Left ventricle myocardium inferior (tissue), 1 donor: ENCODE measurements around the gene SERPINA3. TPM values are rescaled to one million over a fixed set of nuclear protein-coding genes. Genes with fewer than 3 reads are reported as not detected.

Experiments used
- DNase-seq: peaks from one replicate; pipeline ENCODE4 v3.0.0-alpha.2; 2020
- H3K27ac ChIP-seq: fragments of 200-600 bp; replicated peaks from 2 replicates; pipeline ENCODE4 v1.8.0; 2021
- H3K27me3 ChIP-seq: fragments of 200-600 bp; 2 replicates; pipeline ENCODE4 v1.8.0; 2021; ENCODE audit warnings: low read depth
- H3K36me3 ChIP-seq: fragments of 200-600 bp; 2 replicates; pipeline ENCODE4 v1.8.0; 2021
- H3K4me1 ChIP-seq: fragments of 200-600 bp; 2 replicates; pipeline ENCODE4 v1.8.0; 2021
- H3K4me3 ChIP-seq: fragments of 200-600 bp; 2 replicates; pipeline ENCODE4 v1.8.0; 2021; ENCODE audit warnings: mild to moderate bottlenecking, moderate library complexity
- H3K9me3 ChIP-seq: fragments of 200-600 bp; replicated peaks from 2 replicates; pipeline ENCODE4 v1.8.0; 2021
- CTCF ChIP-seq: fragments of 200-600 bp; IDR thresholded peaks from 2 replicates; pipeline ENCODE4 v1.8.0; 2021; ENCODE audit warnings: antibody characterized with exemption, mild to moderate bottlenecking, borderline replicate concordance
- intact Hi-C: fragments of 100-400 bp; cut with micrococcal nuclease; formaldehyde crosslinking; loops from one replicate; pipeline ENCODE4 v1.11.0; 2022
- total RNA-seq: library from RNA; stranded (reverse); fragmentation: NEBNext Ultra II Directional; extraction: Animal tissue kit (Norgen Biotek cat#: 25700); gene quantifications from one replicate; pipeline ENCODE4 v1.2.1, GENCODE V29; 2021
- donor health status: DM: no; HTN: yes; CAD: no; lungs with severe emphysema.

The SERPINA3 gene
- total RNA-seq, 1 donor from 2014 or later, result 45.5 TPM

DNA sequence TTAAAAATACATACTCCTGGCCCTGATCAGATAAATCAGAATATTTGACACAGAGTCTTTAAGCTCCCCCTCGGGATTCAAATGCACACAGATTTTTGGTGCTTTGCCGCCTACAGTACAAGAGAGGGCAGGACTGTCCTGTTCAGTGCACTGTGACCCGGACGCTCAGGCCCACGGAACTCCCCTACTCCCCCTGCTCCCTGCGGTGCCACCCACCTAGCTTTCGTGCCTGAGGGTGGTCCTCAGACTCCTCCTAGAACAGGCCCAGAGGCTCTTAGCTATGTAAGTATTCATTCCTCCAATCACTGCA, 13.7 kb upstream of the SERPINA3 start:
- intact Hi-C loops, result no loop called here
- no peak for TF ChIP-seq CTCF
- peak overlapping the region; percentile 78 for H3K27ac ChIP-seq
- H3K4me1 ChIP-seq, result peaks cover 56% of the 10 kb centered on the region
- H3K36me3 ChIP-seq, result no peaks in the 10 kb centered on the region
- DNase-seq, result no peak
- H3K9me3 ChIP-seq, result no peaks in the 10 kb centered on the region
- no peak overlapping the region for H3K4me3 ChIP-seq
- no peaks in the 10 kb centered on the region for H3K27me3 ChIP-seq

DNA sequence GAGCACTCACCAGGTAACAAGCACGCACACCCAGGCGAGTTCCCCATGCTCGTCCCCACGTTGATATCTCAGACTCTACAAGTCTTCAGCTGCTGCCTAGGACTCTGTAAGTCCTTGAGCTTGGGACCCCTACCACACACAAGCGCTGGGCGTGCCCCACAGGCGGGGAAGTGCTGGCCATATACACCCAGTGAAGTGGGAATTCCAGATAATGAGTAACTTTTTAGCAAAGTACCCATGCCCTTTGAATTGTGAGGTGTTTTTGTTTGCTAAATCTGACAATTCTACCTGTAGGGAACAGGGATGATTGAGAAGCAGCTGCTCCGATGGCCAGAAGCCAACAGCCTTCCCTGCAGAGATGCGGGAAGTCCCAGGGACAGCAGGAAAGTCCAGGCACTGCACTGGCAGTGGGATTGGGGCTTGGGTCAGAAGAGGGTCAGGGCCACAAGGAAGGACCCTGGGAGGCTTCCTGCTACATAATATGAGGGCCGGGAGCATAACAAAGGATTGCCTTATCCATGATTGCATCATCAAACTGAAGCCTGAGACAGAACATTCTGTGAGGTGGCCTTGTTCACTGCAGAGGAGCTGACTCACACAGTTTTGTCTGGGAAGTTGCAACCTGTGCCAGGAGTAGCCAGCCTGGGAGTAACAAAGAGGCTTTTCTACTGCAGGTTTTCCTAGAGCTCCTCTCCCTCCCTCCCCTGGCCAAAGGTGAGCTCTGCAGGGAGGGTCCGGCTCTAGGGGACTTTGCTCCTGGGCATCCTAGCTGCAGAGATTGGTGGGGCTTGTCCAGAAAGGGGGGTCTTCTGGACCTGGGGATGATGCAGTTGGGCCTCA, 13.2 kb upstream of the SERPINA3 start:
- intact Hi-C loops, result no loop called here
- no peak for TF ChIP-seq CTCF
- no peak overlapping the region for H3K4me3 ChIP-seq
- H3K27me3 ChIP-seq, result no peaks in the 10 kb centered on the region
- peak; percentile 61 for DNase-seq
- no peaks in the 10 kb centered on the region for H3K9me3 ChIP-seq
- H3K27ac ChIP-seq, result peak overlapping the region; percentile 78
- H3K4me1 ChIP-seq, result peaks cover 56% of the 10 kb centered on the region
- H3K36me3 ChIP-seq, result no peaks in the 10 kb centered on the region

- Histone ChIP-seq H3K4me1 (peaks cover 56% of the 10 kb centered on the region), H3K36me3 (no peaks in the 10 kb centered on the region), H3K9me3 (no peaks in the 10 kb centered on the region), H3K4me3 (no peak overlapping the region), H3K27me3 (no peaks in the 10 kb centered on the region), H3K27ac (peak overlapping the region; percentile 78)
- intact Hi-C loops, result no loop called here
- no peak for DNase-seq
- no peak for TF ChIP-seq CTCF
These were observed 12.6 kb upstream of the SERPINA3 start for GRCh38 chr14:94599656-94600004.

DNA sequence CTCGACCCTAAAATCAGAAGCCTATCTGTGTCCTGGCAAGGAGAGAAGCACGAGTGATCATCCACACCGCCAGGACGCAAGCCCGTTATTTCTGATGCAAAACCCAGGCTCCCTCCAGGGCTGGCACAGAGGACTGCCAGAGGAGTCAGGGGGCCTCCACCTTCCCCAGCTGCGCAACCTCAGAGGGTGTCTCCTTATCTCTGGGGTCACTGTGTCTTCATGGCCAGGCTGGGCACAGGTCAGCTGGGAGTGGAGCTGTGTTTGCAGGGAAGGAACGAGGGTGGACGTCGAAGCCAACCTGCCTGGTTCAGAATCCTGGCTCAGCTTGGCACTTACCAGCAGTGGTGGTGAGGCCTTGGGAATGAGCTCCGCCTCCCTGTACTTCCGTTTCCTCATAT, 12.0 kb upstream of the SERPINA3 start:
- no peak overlapping the region for H3K4me3 ChIP-seq
- H3K9me3 ChIP-seq, result no peaks in the 10 kb centered on the region
- H3K27ac ChIP-seq, result peak overlapping the region; percentile 78
- no peak for DNase-seq
- no peaks in the 10 kb centered on the region for H3K27me3 ChIP-seq
- peaks cover 56% of the 10 kb centered on the region for H3K4me1 ChIP-seq
- intact Hi-C loops, result no loop called here
- no peaks in the 10 kb centered on the region for H3K36me3 ChIP-seq
- TF ChIP-seq CTCF, result no peak

DNA sequence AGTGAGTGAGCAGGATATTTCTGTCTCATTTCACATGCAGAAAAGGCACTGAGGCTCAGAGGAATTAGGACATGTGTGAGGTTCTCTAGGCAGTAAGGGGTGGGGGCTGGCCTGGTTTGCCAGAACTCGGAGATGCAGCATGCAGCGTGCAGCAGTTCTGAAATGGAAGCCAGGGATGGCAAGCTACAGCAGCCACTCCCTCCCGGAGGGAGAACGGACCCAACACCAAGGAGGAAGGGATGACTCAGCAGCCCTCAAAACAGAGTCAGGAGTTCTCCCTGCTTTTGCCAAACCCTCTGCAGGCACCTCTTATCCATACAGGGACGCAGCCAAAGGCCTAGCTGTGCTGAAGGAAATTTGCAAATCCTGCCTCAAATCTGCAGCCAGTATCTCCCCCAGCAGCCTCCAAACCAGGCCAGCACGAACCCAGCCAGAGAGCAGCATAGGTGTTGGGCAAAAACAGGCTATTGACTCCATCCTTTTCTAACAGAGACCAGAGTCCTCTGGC, 10.3 kb upstream of the SERPINA3 start:
- TF ChIP-seq CTCF, result no peak
- intact Hi-C loops, result no loop called here
- Histone ChIP-seq H3K4me1 (peaks cover 60% of the 10 kb centered on the region), H3K27ac (peak overlapping the region; percentile 78), H3K36me3 (no peaks in the 10 kb centered on the region), H3K9me3 (no peaks in the 10 kb centered on the region), H3K27me3 (no peaks in the 10 kb centered on the region), H3K4me3 (no peak overlapping the region)
- DNase-seq, result peak; percentile 75
